GM12878 (cell line): Measurements from ENCODE around the gene JADE2. TPM values are rescaled to one million over a fixed set of nuclear protein-coding genes. Genes with fewer than 3 reads are reported as not detected.
"Not testable (repeated sequence)": the region's sequence is repeated elsewhere in the genome, so short reads cannot be mapped to it uniquely, and the experiment has no call there.

Source experiments
- ATAC-seq: fragments of 200-7000 bp; cut with Tn5 transposase; 3 replicates; pipeline ENCODE4 v1.9.1; 2020; ENCODE audit warnings: mild to moderate bottlenecking, moderate library complexity
- BruUV-seq: library from RNA; stranded (reverse); fragments of 400-500 nt; replicated peaks from 2 replicates; lab custom pipeline; 2021; lab: Mats Ljungman, UMichigan
- CTCF ChIA-PET: fragments of 300-600 bp; sonication (Branson Sonifier 250); formaldehyde crosslinking; extraction: SDS; loops from one replicate; lab custom pipeline; 2021; ENCODE audit warnings: inconsistent platforms; lab: Yijun Ruan, JAX
- POLR2A ChIA-PET: fragments of 350-600 bp; formaldehyde crosslinking; extraction: SDS; loops from one replicate; lab custom pipeline; 2021; ENCODE audit warnings: inconsistent platforms; lab: Charles Lee
- RAD21 ChIA-PET: fragments of 300-600 bp; sonication (Branson Sonifier 250); formaldehyde crosslinking; loops from one replicate; lab custom pipeline; 2023; ENCODE audit warnings: antibody characterized with exemption; ENCODE audit not compliant: unreplicated experiment; lab: Charles Lee
- SMC1A ChIA-PET: fragments of 300-600 bp; sonication (Branson Sonifier 250); formaldehyde crosslinking; loops from one replicate; lab custom pipeline; 2023; ENCODE audit not compliant: unreplicated experiment, uncharacterized antibody; lab: Charles Lee
- DNase-seq: peaks from one replicate; pipeline ENCODE4 v3.0.0-alpha.2; 2011; ENCODE audit warnings: low read depth, low spot score
- FAIRE-seq: peaks from 3 replicates; lab custom pipeline; 2011; peaks lifted over from hg19 to GRCh38; lab: Jason Lieb, UNC
- H2AFZ ChIP-seq: 2 replicates; pipeline ENCODE4 v1.6.0; 2011; ENCODE audit warnings: low read depth, low read length, control low read depth; ENCODE audit not compliant: control insufficient read depth
- H3K27ac ChIP-seq: 2 replicates; pipeline ENCODE4 v1.5.1; 2011; ENCODE audit warnings: control low read depth; ENCODE audit not compliant: control insufficient read depth, insufficient read depth
- H3K27me3 ChIP-seq, 2 experiments: replicated peaks in 1 of 2; 2 replicates each; pipeline versions ENCODE4 v1.6.0 to v1.6.1; 2011; ENCODE audit warnings: low read length in 1 of 2; ENCODE audit not compliant: control insufficient read depth in 2 of 2, insufficient read depth in 2 of 2
- H3K36me3 ChIP-seq, 2 experiments: 2 replicates each; pipeline ENCODE4 v1.5.1; 2011; ENCODE audit warnings: low read length in 1 of 2; ENCODE audit not compliant: control insufficient read depth in 2 of 2, insufficient read depth in 2 of 2
- H3K4me1 ChIP-seq: 2 replicates; pipeline ENCODE4 v1.6.1; 2011; ENCODE audit warnings: mild to moderate bottlenecking, low read length, moderate library complexity, mixed read lengths; ENCODE audit not compliant: control insufficient read depth, insufficient read depth
- H3K4me2 ChIP-seq: 2 replicates; pipeline ENCODE4 v1.6.0; 2011; ENCODE audit warnings: control low read depth; ENCODE audit not compliant: control insufficient read depth, insufficient read depth
- H3K4me3 ChIP-seq: fragments of 200-600 bp; sonication (generic); 2 replicates; pipeline ENCODE4 v1.5.1; 2016
- H3K79me2 ChIP-seq: 2 replicates; pipeline ENCODE4 v1.6.0; 2011; ENCODE audit warnings: low read length; ENCODE audit not compliant: control insufficient read depth, insufficient read depth
- H3K9ac ChIP-seq: 2 replicates; pipeline ENCODE4 v1.8.0; 2011; ENCODE audit warnings: low read length, control low read depth, mixed read lengths; ENCODE audit not compliant: control insufficient read depth, insufficient read depth
- H3K9me3 ChIP-seq: replicated peaks from 3 replicates; pipeline ENCODE4 v1.5.1; 2011; ENCODE audit warnings: mild to moderate bottlenecking, low read length; ENCODE audit not compliant: control insufficient read depth, insufficient read depth
- H4K20me1 ChIP-seq: 2 replicates; pipeline ENCODE4 v1.6.0; 2011; ENCODE audit not compliant: control insufficient read depth, insufficient read depth
- CBX5 ChIP-seq: sonication (generic); IDR thresholded peaks from 2 replicates; pipeline ENCODE4 v1.6.1; 2016; ENCODE audit warnings: low read depth, moderate library complexity, mild to moderate bottlenecking, inconsistent platforms
- ETV6 ChIP-seq, 2 experiments: fragments of 450-650 bp in 1 of 2; IDR thresholded peaks in 1 of 2; conservative IDR thresholded peaks in 1 of 2; 2 replicates each; pipeline ENCODE4 v1.6.1; 2014; ENCODE audit warnings: antibody characterized with exemption in 1 of 2, borderline replicate concordance in 1 of 2, low read depth in 1 of 2, mild to moderate bottlenecking in 1 of 2, moderate library complexity in 1 of 2
- KLF5 ChIP-seq: fragments of 450-650 bp; IDR thresholded peaks from 2 replicates; pipeline ENCODE4 v1.6.1; 2014; ENCODE audit warnings: mild to moderate bottlenecking; ENCODE audit not compliant: partially characterized antibody
- MYB ChIP-seq: fragments of 150-350 bp; IDR thresholded peaks from 2 replicates; pipeline ENCODE4 v1.6.1; 2014; ENCODE audit warnings: mild to moderate bottlenecking, low read depth, low read length, borderline replicate concordance
- SIN3A ChIP-seq: IDR thresholded peaks from 2 replicates; pipeline ENCODE4 v1.6.1; 2012; ENCODE audit warnings: low read depth, low read length, improper control_type of control experiment
- TARDBP ChIP-seq: IDR thresholded peaks from 2 replicates; pipeline ENCODE4 v1.6.1; 2016; ENCODE audit warnings: borderline replicate concordance
- ZBTB40 ChIP-seq: fragments of 450-650 bp; IDR thresholded peaks from 2 replicates; pipeline ENCODE4 v1.6.1; 2016; ENCODE audit warnings: mild to moderate bottlenecking, moderate library complexity, borderline replicate concordance
- WGBS: methylation state at CpG from one replicate; pipeline ENCODE4 v1.1.6; 2016; ENCODE audit warnings: low lambda C conversion rate; ENCODE audit not compliant: insufficient replicate concordance, insufficient coverage; ENCODE audit errors: missing lambda C conversion rate; 5-methylcytosine and 5-hydroxymethylcytosine counted together
- in situ Hi-C: fragments of 300-500 bp; cut with MboI; formaldehyde crosslinking; loops from 9 replicates; pipeline ENCODE4 v1.14.3; 2018; ENCODE audit warnings: mixed read lengths
- intact Hi-C: fragments of 100-400 bp; cut with micrococcal nuclease; formaldehyde crosslinking; loops from one replicate; pipeline ENCODE4 v1.14.2; 2022; ENCODE audit not compliant: unreplicated experiment
- polyA plus RNA-seq, 11 experiments: library from polyadenylated mRNA; depleted of rRNA in 4 of 11; unstranded in 6 of 11; stranded (reverse) in 5 of 11; fragments of >200 nt; fragmentation: Nextera tagmentation in 4 of 11; fragmentation: Illumina TruSeq in 1 of 11; extraction: Ambion mirVana in 4 of 11; extraction: Trizol in 1 of 11; gene quantifications; 1 replicate in 1 of 11; 2 replicates in 10 of 11; pipeline versions ENCODE4 v1.2.1 to v1.2.3, GENCODE V29; 2011 to 2016; ENCODE audit warnings: inconsistent platforms in 2 of 11, missing spikeins in 2 of 11, low read depth in 1 of 11
- total RNA-seq, 4 experiments: library from RNA; depleted of rRNA in 3 of 4; stranded (reverse); fragments of >200 nt in 3 of 4; fragmentation: Illumina TruSeq in 1 of 4; extraction: Trizol in 1 of 4; gene quantifications; 2 replicates each; pipeline versions ENCODE4 v1.2.1 to v1.2.3, GENCODE V29; 2013 to 2021
- TF ChIP-seq, protein P1 (sequence below): fragments of 450-650 bp; IDR thresholded peaks from 2 replicates; pipeline ENCODE4 v1.6.1; 2017; ENCODE audit warnings: low read depth, mild to moderate bottlenecking, moderate library complexity
- TF ChIP-seq, protein P2 (sequence below): fragments of 450-650 bp; IDR thresholded peaks from 2 replicates; pipeline ENCODE4 v1.6.1; 2017; ENCODE audit warnings: mild to moderate bottlenecking, moderate library complexity

JADE2 gene
- total and polyA plus RNA-seq, 10 of the 15 experiments (the other 5 are each of a cell fraction or from before 2014, with no cell fraction given), result 1.5 to 67.0 (median 22.4) TPM

DNA sequence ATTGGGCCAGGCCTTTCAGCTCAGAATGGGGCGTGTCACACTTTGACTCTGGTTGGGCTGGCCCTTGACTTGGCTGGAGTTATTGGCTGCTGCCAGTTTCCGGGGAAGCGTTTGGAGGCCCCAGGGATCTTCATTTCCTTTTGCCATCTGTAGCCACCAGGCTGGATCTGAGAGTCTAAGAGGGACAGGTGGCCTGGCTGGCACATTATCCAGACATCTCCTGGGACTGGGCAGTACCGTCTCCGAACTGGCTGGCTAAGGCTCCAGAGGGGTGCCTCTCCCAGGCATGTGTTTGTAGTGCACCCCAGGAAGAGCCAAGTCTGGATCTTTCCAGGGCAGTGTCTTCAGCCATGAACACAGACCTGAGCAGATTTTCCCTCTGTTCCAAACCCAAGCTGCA lies 9.7 kb upstream of the JADE2 start (continued):
- TF ChIP-seq ZBTB40 (no peak), KLF5 (no peak), CBX5 (no peak), MYB (no peak), SIN3A (no peak), ETV6 (conservative IDR thresholded peaks at IDR 0.05 in 1 of 2, IDR thresholded peaks at IDR 0.05 in 1 of 2; ENCODE audit: borderline replicate concordance in 1 of 2, low read depth in 1 of 2) (no peak), TARDBP (no peak)
- TF ChIP-seq, protein P1, sequence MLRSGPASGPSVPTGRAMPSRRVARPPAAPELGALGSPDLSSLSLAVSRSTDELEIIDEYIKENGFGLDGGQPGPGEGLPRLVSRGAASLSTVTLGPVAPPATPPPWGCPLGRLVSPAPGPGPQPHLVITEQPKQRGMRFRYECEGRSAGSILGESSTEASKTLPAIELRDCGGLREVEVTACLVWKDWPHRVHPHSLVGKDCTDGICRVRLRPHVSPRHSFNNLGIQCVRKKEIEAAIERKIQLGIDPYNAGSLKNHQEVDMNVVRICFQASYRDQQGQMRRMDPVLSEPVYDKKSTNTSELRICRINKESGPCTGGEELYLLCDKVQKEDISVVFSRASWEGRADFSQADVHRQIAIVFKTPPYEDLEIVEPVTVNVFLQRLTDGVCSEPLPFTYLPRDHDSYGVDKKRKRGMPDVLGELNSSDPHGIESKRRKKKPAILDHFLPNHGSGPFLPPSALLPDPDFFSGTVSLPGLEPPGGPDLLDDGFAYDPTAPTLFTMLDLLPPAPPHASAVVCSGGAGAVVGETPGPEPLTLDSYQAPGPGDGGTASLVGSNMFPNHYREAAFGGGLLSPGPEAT, result no peak
- TF ChIP-seq, protein P2, sequence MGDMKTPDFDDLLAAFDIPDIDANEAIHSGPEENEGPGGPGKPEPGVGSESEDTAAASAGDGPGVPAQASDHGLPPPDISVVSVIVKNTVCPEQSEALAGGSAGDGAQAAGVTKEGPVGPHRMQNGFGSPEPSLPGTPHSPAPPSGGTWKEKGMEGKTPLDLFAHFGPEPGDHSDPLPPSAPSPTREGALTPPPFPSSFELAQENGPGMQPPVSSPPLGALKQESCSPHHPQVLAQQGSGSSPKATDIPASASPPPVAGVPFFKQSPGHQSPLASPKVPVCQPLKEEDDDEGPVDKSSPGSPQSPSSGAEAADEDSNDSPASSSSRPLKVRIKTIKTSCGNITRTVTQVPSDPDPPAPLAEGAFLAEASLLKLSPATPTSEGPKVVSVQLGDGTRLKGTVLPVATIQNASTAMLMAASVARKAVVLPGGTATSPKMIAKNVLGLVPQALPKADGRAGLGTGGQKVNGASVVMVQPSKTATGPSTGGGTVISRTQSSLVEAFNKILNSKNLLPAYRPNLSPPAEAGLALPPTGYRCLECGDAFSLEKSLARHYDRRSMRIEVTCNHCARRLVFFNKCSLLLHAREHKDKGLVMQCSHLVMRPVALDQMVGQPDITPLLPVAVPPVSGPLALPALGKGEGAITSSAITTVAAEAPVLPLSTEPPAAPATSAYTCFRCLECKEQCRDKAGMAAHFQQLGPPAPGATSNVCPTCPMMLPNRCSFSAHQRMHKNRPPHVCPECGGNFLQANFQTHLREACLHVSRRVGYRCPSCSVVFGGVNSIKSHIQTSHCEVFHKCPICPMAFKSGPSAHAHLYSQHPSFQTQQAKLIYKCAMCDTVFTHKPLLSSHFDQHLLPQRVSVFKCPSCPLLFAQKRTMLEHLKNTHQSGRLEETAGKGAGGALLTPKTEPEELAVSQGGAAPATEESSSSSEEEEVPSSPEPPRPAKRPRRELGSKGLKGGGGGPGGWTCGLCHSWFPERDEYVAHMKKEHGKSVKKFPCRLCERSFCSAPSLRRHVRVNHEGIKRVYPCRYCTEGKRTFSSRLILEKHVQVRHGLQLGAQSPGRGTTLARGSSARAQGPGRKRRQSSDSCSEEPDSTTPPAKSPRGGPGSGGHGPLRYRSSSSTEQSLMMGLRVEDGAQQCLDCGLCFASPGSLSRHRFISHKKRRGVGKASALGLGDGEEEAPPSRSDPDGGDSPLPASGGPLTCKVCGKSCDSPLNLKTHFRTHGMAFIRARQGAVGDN, result no peak

DNA sequence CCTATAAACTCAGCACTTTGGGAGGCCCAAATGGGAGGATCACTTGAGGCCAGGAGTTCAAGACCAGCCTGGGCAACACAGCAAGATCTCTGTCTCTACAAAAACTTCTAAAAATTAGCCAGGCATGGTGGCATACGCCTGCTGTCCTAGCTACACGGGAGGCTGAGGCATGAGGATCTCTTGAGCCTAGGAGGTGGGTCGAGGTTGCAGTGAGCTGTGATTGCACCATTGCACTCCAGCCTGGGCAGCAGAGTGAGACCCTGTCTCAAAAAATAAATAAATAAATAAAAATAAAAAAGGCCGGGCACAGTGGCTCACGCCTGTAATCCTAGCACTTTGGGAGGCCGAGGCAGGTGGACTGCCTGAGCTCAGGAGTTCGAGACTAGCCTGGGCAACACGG lies 8.5 kb upstream of the JADE2 start:
- SMC1A ChIA-PET, result interaction anchor here (1.4 kb wide), 1 partner anchor 30 kb away, joined by 4 read pairs; no protein-coding TSS in a partner anchor
- ATAC-seq, H3K79me2 ChIP-seq, POLR2A ChIA-PET, H3K27me3 ChIP-seq, H3K4me2 ChIP-seq, H3K27ac ChIP-seq, FAIRE-seq, H3K9ac ChIP-seq, H3K4me3 ChIP-seq, H3K4me1 ChIP-seq, in situ Hi-C loops, H3K36me3 ChIP-seq, H3K9me3 ChIP-seq, DNase-seq, BruUV-seq, H4K20me1 ChIP-seq, H2AFZ ChIP-seq, intact Hi-C loops: not testable (repeated sequence)
- RAD21 ChIA-PET, result interaction anchor here (1.4 kb wide), 1 partner anchor 70 kb away, joined by 3 read pairs; no protein-coding TSS in a partner anchor
- CTCF ChIA-PET, result interaction anchor here (1.1 kb wide), 2 partner anchors 11 to 25 kb away, joined by 3 to 5 read pairs; no protein-coding TSS in a partner anchor
- WGBS, result 63% methylated on average over 8 of the region's 8 CpGs
